Pancreas (tissue), 10 donors: ENCODE data around the gene TRRAP. TPM values are rescaled to one million over a fixed set of nuclear protein-coding genes. Genes with fewer than 3 reads are reported as not detected.

Experiments used
- ATAC-seq, 4 donors: fragments of 200-7000 bp; cut with Tn5 transposase; one replicate each; pipeline versions ENCODE4 v1.8.0 to v1.9.1; 2020; ENCODE audit warnings: mild to moderate bottlenecking in 4 of 4, moderate library complexity in 4 of 4
- DNase-seq, 6 donors: peaks; one replicate each; pipeline ENCODE4 v3.0.0-alpha.2; 2020
- FAIRE-seq: peaks from 2 replicates; lab custom pipeline; 2012; peaks lifted over from hg19 to GRCh38; lab: Jason Lieb, UNC
- H3K27ac ChIP-seq, 4 donors: fragments of 200-600 bp; sonication (generic); 1 replicate in 3 of 4; 2 replicates in 1 of 4; pipeline versions ENCODE4 v1.5.0 to v1.8.0; 2020
- H3K27me3 ChIP-seq, 4 donors: fragments of 200-600 bp; one replicate each; pipeline ENCODE4 v1.8.0; 2021
- H3K36me3 ChIP-seq, 3 donors: fragments of 200-600 bp; sonication (generic) in 1 of 3; one replicate each; pipeline versions ENCODE4 v1.5.0 to v1.8.0; 2020 to 2021
- H3K4me1 ChIP-seq, 3 donors: fragments of 200-600 bp; one replicate each; pipeline ENCODE4 v1.8.0; 2021
- H3K4me3 ChIP-seq, 4 donors: fragments of 200-600 bp; sonication (generic) in 2 of 4; one replicate each; pipeline versions ENCODE4 v1.5.0 to v1.8.0; 2020 to 2021
- H3K9me3 ChIP-seq, 4 donors: fragments of 200-600 bp; one replicate each; pipeline ENCODE4 v1.8.0; 2021
- CTCF ChIP-seq, 4 donors: fragments of 200-600 bp; sonication (generic) in 3 of 4; IDR thresholded peaks; one replicate each; pipeline versions ENCODE4 v1.5.0 to v1.8.0; 2021; ENCODE audit warnings: antibody characterized with exemption in 4 of 4
- WGBS, 2 donors: extraction: QIAGEN DNeasy Blood & Tissue Kit; methylation state at CpG; one replicate each; pipeline ENCODE4 v1.1.7; 2013; 5-methylcytosine and 5-hydroxymethylcytosine counted together
- intact Hi-C, 3 donors: fragments of 100-400 bp; cut with DNase I; formaldehyde crosslinking; loops; one replicate each; pipeline versions ENCODE4 v1.11.1 to v1.14.2; 2022
- polyA plus RNA-seq, 2 donors: library from polyadenylated mRNA; stranded (reverse); fragments of 200-250 nt; gene quantifications; one replicate each; pipeline ENCODE4 v1.2.3, GENCODE V29; 2013
- total RNA-seq, 6 donors: library from RNA; stranded (reverse); fragmentation: NEBNext Ultra II Directional in 4 of 6; extraction: Animal tissue kit (Norgen Biotek cat#: 25700) in 4 of 6; gene quantifications; one replicate each; pipeline versions ENCODE4 v1.2.1 to v1.2.4, GENCODE V29; 2021 to 2023
- donor health status: healthy with polysubstance abuse.
- donor health status: DM: no; HTN: no; CAD: no; lungs with moderate emphysema.
- donor health status: DM: no; HTN: no; CAD: no.
- donor health status: control.
- donor health status: control.
- donor health status: Bipolar disorder and iron deficiency.
- donor health status: DM: yes; HTN: yes; CAD: no.
- donor health status: DM: no; HTN: no; CAD: no.
- donor health status: DM: no; HTN: no; CAD: no.
- donor health status: DM: yes; HTN: yes; CAD: no.

The TRRAP gene
- total and polyA plus RNA-seq, 8 donors = 10.2 to 25.1 (median 15.6) TPM

- no peak for TF ChIP-seq CTCF (IDR thresholded peaks at IDR 0.05)
- Histone ChIP-seq H3K27ac (no peak overlapping the region), H3K27me3 (no peaks in the 10 kb centered on the region), H3K4me3 (no peak overlapping the region), H3K4me1 (no peaks in the 10 kb centered on the region), H3K9me3 (no peaks in the 10 kb centered on the region), H3K36me3 (peaks cover 10 to 63% (median 20%) of the 10 kb centered on the region in 3 donors)
- intact Hi-C loops = no loop called here
- 91 to 92% methylated on average over 25 of the region's 25 CpGs for WGBS, 2 donors
- DNase-seq = no peak
- no peak for FAIRE-seq
- no peak for ATAC-seq
Observed at GRCh38 chr7:98921608-98922372, 43.5 kb downstream of the TRRAP start.

- no peak overlapping the region for H3K27ac ChIP-seq
- DNase-seq (no peak), ATAC-seq (peak in 3 of 4 donors; percentile 36 to 79 (median 78)), FAIRE-seq (no peak)
- peaks cover 10 to 66% (median 19%) of the 10 kb centered on the region in 3 donors for H3K36me3 ChIP-seq
- no peaks in the 10 kb centered on the region for H3K9me3 ChIP-seq
- H3K4me1 ChIP-seq = no peaks in the 10 kb centered on the region
- no peaks in the 10 kb centered on the region for H3K27me3 ChIP-seq
- intact Hi-C loops = no loop called here
- no peak overlapping the region for H3K4me3 ChIP-seq
- 78 to 79% methylated on average over 12 of the region's 12 CpGs for WGBS, 2 donors
- no peak for TF ChIP-seq CTCF (IDR thresholded peaks at IDR 0.05)
Observed at GRCh38 chr7:98922392-98923187, 44.3 kb downstream of the TRRAP start.

- intact Hi-C loops = no loop called here
- H3K27me3 ChIP-seq = no peaks in the 10 kb centered on the region
- H3K36me3 ChIP-seq = peaks cover 10 to 68% (median 16%) of the 10 kb centered on the region in 3 donors
- no peak for TF ChIP-seq CTCF (IDR thresholded peaks at IDR 0.05)
- H3K9me3 ChIP-seq = no peaks in the 10 kb centered on the region
- no peak overlapping the region for H3K27ac ChIP-seq
- WGBS, 2 donors = 95 to 97% methylated on average over 5 of the region's 5 CpGs
- H3K4me1 ChIP-seq = no peaks in the 10 kb centered on the region
- DNase-seq (no peak), ATAC-seq (no peak), FAIRE-seq (no peak)
- no peak overlapping the region for H3K4me3 ChIP-seq
Observed at GRCh38 chr7:98923512-98923911, 45.2 kb downstream of the TRRAP start.

- intact Hi-C loops = no loop called here
- TF ChIP-seq CTCF (IDR thresholded peaks at IDR 0.05) = no peak
- no peak for ATAC-seq
- Histone ChIP-seq H3K27ac (no peak overlapping the region), H3K27me3 (no peaks in the 10 kb centered on the region), H3K36me3 (peaks cover 5 to 78% (median 22%) of the 10 kb centered on the region in 3 donors), H3K4me1 (no peaks in the 10 kb centered on the region), H3K9me3 (no peaks in the 10 kb centered on the region), H3K4me3 (no peak overlapping the region)
- WGBS, 2 donors = 96 to 98% methylated on average over 15 of the region's 15 CpGs
- no peak for FAIRE-seq
- DNase-seq = no peak
Observed at GRCh38 chr7:98927125-98927524, 48.8 kb downstream of the TRRAP start.
